ENCODE measurements around the gene TMSB4X. TPM values are rescaled to one million over a fixed set of nuclear protein-coding genes. Genes with fewer than 3 reads are reported as not detected.
A peak's percentile ranks its signal among the peaks of the same experiment; 100 is the strongest.

TMSB4X gene
- total and polyA plus RNA-seq, 2 of the 4 experiments (the other 2 are of a cell fraction), result 4,648 to 11,116 TPM

- H4K8ac ChIP-seq (ENCODE audit: low read depth in 2 of 2, low read length in 2 of 2), result no peak overlapping the region
- no peak overlapping the region for H3K4me2 ChIP-seq (ENCODE audit: low read depth, low read length)
- H2BK20ac ChIP-seq (ENCODE audit: low read depth, low read length), result no peak overlapping the region
- H3K27me3 ChIP-seq (ENCODE audit: control insufficient read depth, insufficient read depth, low read length), result no peaks in the 10 kb centered on the region
- DNase-seq, result peak; percentile 6
- POLR2A ChIA-PET (ENCODE audit: unreplicated experiment), result no interaction called here
- H2BK120ac ChIP-seq (ENCODE audit: low read depth, low read length), result no peak overlapping the region
- WGBS, 2 experiments (ENCODE audit: extremely low coverage in 2 of 2, insufficient read length in 1 of 2), result no CpG with 5 or more reads among the region's 4 CpGs
- H2AK5ac ChIP-seq (ENCODE audit: low read depth, low read length), result no peak overlapping the region
- no peak overlapping the region for H3K14ac ChIP-seq (replicated peaks; ENCODE audit: low read depth, low read length)
- no peaks in the 10 kb centered on the region for H3K36me3 ChIP-seq (ENCODE audit: control insufficient read depth, insufficient read depth, low read length)
- no peaks in the 10 kb centered on the region for H3K9me3 ChIP-seq (ENCODE audit: control insufficient read depth, insufficient read depth, low read length)
- no peak overlapping the region for H3K56ac ChIP-seq (ENCODE audit: extremely low read depth, insufficient read depth, low read length)
- no peak overlapping the region for H2BK15ac ChIP-seq (ENCODE audit: low read depth, low read length)
- H3K9me1 ChIP-seq (ENCODE audit: insufficient read depth, low read length), result no peaks in the 10 kb centered on the region
- H3K79me1 ChIP-seq (ENCODE audit: low read depth in 1 of 2, low read length in 2 of 2), result no peaks in the 10 kb centered on the region
- H4K5ac ChIP-seq (ENCODE audit: low read depth, low read length), result no peak overlapping the region
- no peak overlapping the region for H2AK9ac ChIP-seq (replicated peaks; ENCODE audit: low read depth, low read length, poor library complexity)
- H3K9ac ChIP-seq (ENCODE audit: low read depth, low read length), result no peak overlapping the region
- no peaks in the 10 kb centered on the region for H4K20me1 ChIP-seq (ENCODE audit: insufficient read depth, low read length)
- no peak overlapping the region for H3K4me3 ChIP-seq (ENCODE audit: insufficient read depth, low read depth, low read length)
- TF ChIP-seq CEBPB (IDR thresholded peaks at IDR 0.05; ENCODE audit: low read depth, low read length) (no peak), RFX5 (IDR thresholded peaks at IDR 0.05; ENCODE audit: low read depth, low read length) (no peak), MAZ (IDR thresholded peaks at IDR 0.05; ENCODE audit: borderline replicate concordance, low read depth, low read length) (no peak), RAD21 (IDR thresholded peaks at IDR 0.05; ENCODE audit: low read length) (no peak), MAFK (IDR thresholded peaks at IDR 0.05; ENCODE audit: low read depth, low read length) (no peak), SMC3 (IDR thresholded peaks at IDR 0.05; ENCODE audit: low read depth, low read length) (no peak), CHD1 (IDR thresholded peaks at IDR 0.05; ENCODE audit: low read depth, low read length) (no peak), FOS (IDR thresholded peaks at IDR 0.05; ENCODE audit: low read depth, low read length) (no peak), ELK1 (IDR thresholded peaks at IDR 0.05; ENCODE audit: borderline replicate concordance, low read depth, low read length) (no peak), MXI1 (IDR thresholded peaks at IDR 0.05; ENCODE audit: borderline replicate concordance, low read depth, low read length) (no peak), POLR2A (IDR thresholded peaks at IDR 0.05; ENCODE audit: low read depth, low read length) (no peak), NFE2L2 (IDR thresholded peaks at IDR 0.05; ENCODE audit: low read depth, low read length) (no peak), BHLHE40 (IDR thresholded peaks at IDR 0.05; ENCODE audit: low read depth, low read length) (no peak), RCOR1 (IDR thresholded peaks at IDR 0.05; ENCODE audit: insufficient replicate concordance, low read length) (no peak), USF2 (IDR thresholded peaks at IDR 0.05; ENCODE audit: low read depth, low read length) (no peak)
- TF ChIP-seq, protein P1, sequence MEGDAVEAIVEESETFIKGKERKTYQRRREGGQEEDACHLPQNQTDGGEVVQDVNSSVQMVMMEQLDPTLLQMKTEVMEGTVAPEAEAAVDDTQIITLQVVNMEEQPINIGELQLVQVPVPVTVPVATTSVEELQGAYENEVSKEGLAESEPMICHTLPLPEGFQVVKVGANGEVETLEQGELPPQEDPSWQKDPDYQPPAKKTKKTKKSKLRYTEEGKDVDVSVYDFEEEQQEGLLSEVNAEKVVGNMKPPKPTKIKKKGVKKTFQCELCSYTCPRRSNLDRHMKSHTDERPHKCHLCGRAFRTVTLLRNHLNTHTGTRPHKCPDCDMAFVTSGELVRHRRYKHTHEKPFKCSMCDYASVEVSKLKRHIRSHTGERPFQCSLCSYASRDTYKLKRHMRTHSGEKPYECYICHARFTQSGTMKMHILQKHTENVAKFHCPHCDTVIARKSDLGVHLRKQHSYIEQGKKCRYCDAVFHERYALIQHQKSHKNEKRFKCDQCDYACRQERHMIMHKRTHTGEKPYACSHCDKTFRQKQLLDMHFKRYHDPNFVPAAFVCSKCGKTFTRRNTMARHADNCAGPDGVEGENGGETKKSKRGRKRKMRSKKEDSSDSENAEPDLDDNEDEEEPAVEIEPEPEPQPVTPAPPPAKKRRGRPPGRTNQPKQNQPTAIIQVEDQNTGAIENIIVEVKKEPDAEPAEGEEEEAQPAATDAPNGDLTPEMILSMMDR (conservative IDR thresholded peaks at IDR 0.05; ENCODE audit: low read depth, low read length), result no peak
- no peak overlapping the region for H2AFZ ChIP-seq (replicated peaks; ENCODE audit: low read length, poor library complexity)
- H3K27ac ChIP-seq (ENCODE audit: insufficient read depth, low read length), result no peak overlapping the region
- no peak overlapping the region for H3K18ac ChIP-seq (ENCODE audit: low read depth, low read length)
- dilution Hi-C loops (cut with HindIII; ENCODE audit: low sequenced_read_pairs, unreplicated experiment), result no loop called here
- no peak for ATAC-seq (ENCODE audit: low read depth)
- H3K4me1 ChIP-seq (ENCODE audit: control insufficient read depth, insufficient read depth, low read length), result no peaks in the 10 kb centered on the region
- no peak overlapping the region for H3K4ac ChIP-seq (ENCODE audit: low read depth, low read length)
- BruUV-seq (replicated peaks), result no TSS peak
- intact Hi-C loops (cut with micrococcal nuclease), result no loop called here
- H4K91ac ChIP-seq (ENCODE audit: insufficient read depth, low read depth, low read length), result no peak overlapping the region
- no peak overlapping the region for H2BK5ac ChIP-seq (ENCODE audit: low read depth, low read length, poor library complexity, severe bottlenecking)
- in situ Hi-C loops (cut with MboI; ENCODE audit: low sequenced_read_pairs), result no loop called here
- no peak overlapping the region for H3K23ac ChIP-seq (ENCODE audit: low read depth, low read length)
- CTCF ChIA-PET, result no interaction called here
Measured at GRCh38 chrX:12929701-12930100, 45.2 kb upstream of the TMSB4X start.
